ENCODE measurements around the gene CHCHD3. TPM values are rescaled to one million over a fixed set of nuclear protein-coding genes. Genes with fewer than 3 reads are reported as not detected.

CHCHD3 gene
- total RNA-seq, 4 donors from 2014 or later: 33.9 to 37.2 (median 35.8) TPM

DNA sequence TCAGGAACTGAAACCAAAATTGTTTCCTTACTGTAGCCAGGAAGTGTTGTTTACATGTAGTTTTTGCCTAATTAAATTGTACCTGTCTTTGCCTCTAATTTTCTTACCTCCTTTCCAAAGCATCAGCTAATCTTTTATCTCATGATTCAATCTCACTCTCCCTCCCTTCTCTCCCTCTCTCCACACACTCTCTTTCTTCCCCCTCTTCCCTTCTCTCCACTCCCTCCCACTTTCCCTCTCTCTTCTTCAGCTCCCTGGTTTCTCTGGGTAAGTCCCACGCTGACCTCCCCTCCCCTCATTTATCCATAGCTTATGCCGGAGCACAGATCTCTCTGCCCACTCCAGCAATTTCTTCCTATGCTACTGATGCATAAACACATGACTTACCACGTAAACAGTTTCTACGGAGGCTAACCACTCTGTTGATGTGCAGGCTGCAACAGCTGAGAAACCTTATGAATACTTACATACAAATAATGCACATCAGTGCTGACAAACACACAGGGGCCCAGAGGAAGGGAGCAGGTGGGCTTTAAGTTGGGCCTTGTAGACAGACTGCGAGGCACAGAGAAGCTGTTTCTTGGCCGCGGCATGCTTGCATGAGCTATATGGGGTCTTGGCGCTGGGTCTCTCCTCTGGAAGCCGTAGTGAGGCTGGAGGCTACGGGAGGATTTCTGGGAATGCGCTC lies 331.2 kb downstream of the CHCHD3 start:
- H3K27ac ChIP-seq: no peak overlapping the region
- DNase-seq (ENCODE audit: low spot score in 2 of 2): no peak
- H3K36me3 ChIP-seq: no peaks in the 10 kb centered on the region
- 63% methylated on average over 11 of the region's 11 CpGs for WGBS
- no peaks in the 10 kb centered on the region for H3K9me3 ChIP-seq
- H3K27me3 ChIP-seq: peaks cover 18% of the 10 kb centered on the region
- no peaks in the 10 kb centered on the region for H3K4me1 ChIP-seq
- no peak overlapping the region for H3K4me3 ChIP-seq
- TF ChIP-seq EP300 (IDR thresholded peaks at IDR 0.05) (no peak), POLR2A (IDR thresholded peaks at IDR 0.05) (no peak), POLR2AphosphoS5 (IDR thresholded peaks at IDR 0.05) (no peak)
- TF ChIP-seq, protein P1, sequence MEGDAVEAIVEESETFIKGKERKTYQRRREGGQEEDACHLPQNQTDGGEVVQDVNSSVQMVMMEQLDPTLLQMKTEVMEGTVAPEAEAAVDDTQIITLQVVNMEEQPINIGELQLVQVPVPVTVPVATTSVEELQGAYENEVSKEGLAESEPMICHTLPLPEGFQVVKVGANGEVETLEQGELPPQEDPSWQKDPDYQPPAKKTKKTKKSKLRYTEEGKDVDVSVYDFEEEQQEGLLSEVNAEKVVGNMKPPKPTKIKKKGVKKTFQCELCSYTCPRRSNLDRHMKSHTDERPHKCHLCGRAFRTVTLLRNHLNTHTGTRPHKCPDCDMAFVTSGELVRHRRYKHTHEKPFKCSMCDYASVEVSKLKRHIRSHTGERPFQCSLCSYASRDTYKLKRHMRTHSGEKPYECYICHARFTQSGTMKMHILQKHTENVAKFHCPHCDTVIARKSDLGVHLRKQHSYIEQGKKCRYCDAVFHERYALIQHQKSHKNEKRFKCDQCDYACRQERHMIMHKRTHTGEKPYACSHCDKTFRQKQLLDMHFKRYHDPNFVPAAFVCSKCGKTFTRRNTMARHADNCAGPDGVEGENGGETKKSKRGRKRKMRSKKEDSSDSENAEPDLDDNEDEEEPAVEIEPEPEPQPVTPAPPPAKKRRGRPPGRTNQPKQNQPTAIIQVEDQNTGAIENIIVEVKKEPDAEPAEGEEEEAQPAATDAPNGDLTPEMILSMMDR (IDR thresholded peaks at IDR 0.05): no peak

DNA sequence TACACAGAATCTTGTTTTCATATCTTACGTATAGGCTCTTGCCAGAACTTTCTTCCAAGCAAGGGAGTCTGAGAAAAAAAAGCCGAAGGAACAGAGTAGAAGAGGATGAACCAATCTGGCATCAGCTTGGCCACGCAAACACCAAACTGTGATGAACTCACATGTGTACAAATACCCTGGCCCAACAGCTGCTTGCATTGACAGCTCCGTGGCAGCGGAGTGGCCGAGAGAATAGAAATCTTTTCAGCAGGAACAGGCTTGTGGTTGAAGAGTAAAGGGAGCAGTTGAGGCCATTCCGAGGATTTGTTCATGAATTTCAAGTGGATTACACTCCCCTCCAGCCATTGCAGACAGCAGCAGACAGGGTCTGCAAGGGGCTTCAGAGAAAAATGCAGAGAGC lies 331.8 kb downstream of the CHCHD3 start:
- Histone ChIP-seq H3K9me3 (no peaks in the 10 kb centered on the region), H3K36me3 (no peaks in the 10 kb centered on the region), H3K4me1 (no peaks in the 10 kb centered on the region), H3K27ac (no peak overlapping the region), H3K4me3 (no peak overlapping the region), H3K27me3 (peaks cover 18% of the 10 kb centered on the region)
- no peak for DNase-seq (ENCODE audit: low spot score in 2 of 2)
- TF ChIP-seq EP300 (IDR thresholded peaks at IDR 0.05) (no peak), POLR2A (IDR thresholded peaks at IDR 0.05) (no peak), POLR2AphosphoS5 (IDR thresholded peaks at IDR 0.05) (no peak)
- TF ChIP-seq, protein P1 (IDR thresholded peaks at IDR 0.05): no peak
- 72% methylated on average over 7 of the region's 7 CpGs for WGBS

DNA sequence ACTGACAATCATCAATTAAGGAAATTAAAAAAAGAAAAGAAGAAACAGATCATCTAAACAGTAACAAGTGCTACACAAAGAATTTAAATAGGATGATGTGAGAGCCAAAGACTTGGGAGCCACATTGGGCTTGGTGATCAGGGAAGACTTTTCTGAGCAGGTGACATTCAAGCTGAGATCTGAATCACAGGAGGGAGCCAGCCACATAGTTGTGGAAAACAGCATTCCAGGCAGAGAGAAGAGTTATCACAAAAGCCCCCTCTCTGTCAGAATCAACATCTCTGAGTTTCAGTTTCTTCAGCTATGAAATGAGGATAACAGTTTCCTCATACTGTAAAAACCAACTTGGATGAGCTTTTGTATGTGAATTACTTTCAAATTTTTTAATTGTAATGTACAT lies 336.4 kb downstream of the CHCHD3 start:
- Histone ChIP-seq H3K36me3 (no peaks in the 10 kb centered on the region), H3K27me3 (peaks cover 10% of the 10 kb centered on the region), H3K27ac (no peak overlapping the region), H3K4me1 (no peaks in the 10 kb centered on the region), H3K9me3 (no peaks in the 10 kb centered on the region), H3K4me3 (no peak overlapping the region)
- TF ChIP-seq, protein P1 (IDR thresholded peaks at IDR 0.05): no peak
- no peak for TF ChIP-seq EP300 (IDR thresholded peaks at IDR 0.05)
- no peak for TF ChIP-seq POLR2A (IDR thresholded peaks at IDR 0.05)
- no peak for TF ChIP-seq POLR2AphosphoS5 (IDR thresholded peaks at IDR 0.05)
- no peak for DNase-seq (ENCODE audit: low spot score in 2 of 2)

DNA sequence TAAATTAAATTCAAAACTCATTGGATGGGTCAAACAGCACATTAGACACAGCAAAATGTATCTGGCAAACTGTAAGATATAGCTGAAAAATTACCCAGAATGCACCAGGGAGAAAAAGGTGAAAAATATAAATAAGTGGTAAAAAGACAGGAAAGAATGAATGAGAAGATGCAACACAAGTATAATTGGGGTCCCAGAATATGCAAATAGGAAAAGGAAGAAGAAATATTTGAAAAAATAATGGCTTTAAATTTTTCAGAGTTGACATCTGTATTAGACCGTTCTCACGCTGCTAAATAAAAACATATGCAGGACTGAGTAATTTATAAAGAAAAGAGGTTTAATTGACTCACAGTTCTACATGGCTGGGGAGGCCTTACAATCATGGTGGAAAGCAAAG lies 337.9 kb downstream of the CHCHD3 start:
- Histone ChIP-seq H3K27ac (no peak overlapping the region), H3K9me3 (no peaks in the 10 kb centered on the region), H3K36me3 (no peaks in the 10 kb centered on the region), H3K4me1 (no peaks in the 10 kb centered on the region), H3K4me3 (no peak overlapping the region), H3K27me3 (peaks cover 5% of the 10 kb centered on the region)
- WGBS: 86% methylated on average over 2 of the region's 2 CpGs
- TF ChIP-seq POLR2AphosphoS5 (IDR thresholded peaks at IDR 0.05) (no peak), POLR2A (IDR thresholded peaks at IDR 0.05) (no peak), EP300 (IDR thresholded peaks at IDR 0.05) (no peak)
- TF ChIP-seq, protein P1 (IDR thresholded peaks at IDR 0.05): no peak
- DNase-seq (ENCODE audit: low spot score in 2 of 2): no peak

DNA sequence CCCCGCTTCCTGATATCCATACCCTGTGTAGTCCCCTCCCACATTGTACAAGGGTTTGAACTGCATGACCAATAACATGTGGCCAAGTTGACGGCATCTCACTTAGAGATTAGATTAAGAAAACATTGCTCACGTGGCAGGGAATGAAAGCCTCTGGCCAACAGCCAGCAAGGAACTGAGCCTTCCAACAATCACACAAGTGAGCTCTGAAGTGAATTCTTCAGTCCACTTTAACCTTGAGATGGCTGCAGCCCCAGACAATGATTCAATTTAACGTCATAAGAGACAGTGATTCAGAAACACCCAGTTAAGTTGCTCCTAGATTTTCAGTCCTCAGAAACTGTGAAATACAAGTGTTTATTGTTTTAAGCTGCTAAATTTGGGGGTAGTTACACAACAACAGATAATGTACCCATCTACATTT lies 339.7 kb downstream of the CHCHD3 start:
- no peak for TF ChIP-seq POLR2AphosphoS5 (IDR thresholded peaks at IDR 0.05)
- TF ChIP-seq, protein P1 (IDR thresholded peaks at IDR 0.05): no peak
- TF ChIP-seq EP300 (IDR thresholded peaks at IDR 0.05): no peak
- no peak for TF ChIP-seq POLR2A (IDR thresholded peaks at IDR 0.05)
- no peaks in the 10 kb centered on the region for H3K9me3 ChIP-seq
- H3K4me1 ChIP-seq: no peaks in the 10 kb centered on the region
- no peak overlapping the region for H3K27ac ChIP-seq
- H3K27me3 ChIP-seq: no peaks in the 10 kb centered on the region
- no peak for DNase-seq (ENCODE audit: low spot score in 2 of 2)
- WGBS: 43% methylated on average over 4 of the region's 4 CpGs
- no peak overlapping the region for H3K4me3 ChIP-seq
- H3K36me3 ChIP-seq: no peaks in the 10 kb centered on the region
